ENCODE measurements around the gene PCK2. TPM values are rescaled to one million over a fixed set of nuclear protein-coding genes. Genes with fewer than 3 reads are reported as not detected.

PCK2 gene
- polyA plus RNA-seq, 1 donor from 2014 or later, result 1.2 TPM

DNA sequence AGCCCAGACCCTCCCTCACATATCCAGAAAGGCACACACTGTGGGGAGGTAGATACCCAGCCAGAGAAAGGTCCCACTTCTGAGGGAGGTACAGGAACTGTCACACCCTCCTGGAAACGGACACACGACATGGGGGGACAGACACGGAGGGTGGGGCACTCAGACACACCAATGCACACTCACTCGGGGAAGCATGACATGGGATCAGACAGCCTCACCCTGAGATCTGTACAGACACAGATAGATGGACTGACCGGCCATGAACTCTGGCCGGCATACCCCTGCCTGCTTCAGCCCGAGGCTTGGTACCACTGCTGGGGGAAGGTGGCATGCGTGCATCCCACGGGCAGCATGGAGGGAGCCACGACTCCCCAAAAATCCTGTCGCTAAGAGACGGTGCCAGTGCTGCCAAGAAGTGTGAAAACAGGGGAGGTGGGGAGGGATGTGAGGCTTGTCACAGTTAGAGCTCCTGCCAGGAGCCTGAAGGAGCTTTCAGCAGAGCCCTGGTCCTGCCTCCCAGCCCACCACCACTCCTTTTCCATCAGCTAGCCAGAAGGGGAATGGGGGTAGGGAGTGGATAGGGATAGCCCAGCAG lies 22.2 kb upstream of the PCK2 start:
- Histone ChIP-seq H4K20me1 (ENCODE audit: insufficient read depth) (no peaks in the 10 kb centered on the region), H3K9ac (ENCODE audit: low read length) (no peak overlapping the region), H3K27me3 (ENCODE audit: insufficient read depth, low read depth, low read length) (no peaks in the 10 kb centered on the region), H3F3A (ENCODE audit: insufficient read depth, low read length, poor library complexity, severe bottlenecking) (no peaks in the 10 kb centered on the region), H3K79me2 (replicated peaks; ENCODE audit: insufficient read depth, low read length) (no peaks in the 10 kb centered on the region), H3K27ac (ENCODE audit: low read length) (no peak overlapping the region), H2AFZ (ENCODE audit: low read depth, low read length) (no peak overlapping the region), H3K4me2 (ENCODE audit: low read length) (no peak overlapping the region), H3K36me3 (ENCODE audit: insufficient read depth, low read length) (no peaks in the 10 kb centered on the region), H3K9me3 (ENCODE audit: low read length) (no peaks in the 10 kb centered on the region), H3K9me2 (ENCODE audit: insufficient read depth, low read length) (no peaks in the 10 kb centered on the region), H3K4me3 (ENCODE audit: low read length) (no peak overlapping the region)
- no peak for TF ChIP-seq EZH2 (IDR thresholded peaks at IDR 0.05; ENCODE audit: borderline replicate concordance, insufficient read depth, low read length, poor library complexity, severe bottlenecking)
- TF ChIP-seq SMC3 (conservative IDR thresholded peaks at IDR 0.05; ENCODE audit: poor library complexity), result no peak
- TF ChIP-seq POLR2AphosphoS5 (IDR thresholded peaks at IDR 0.05), result no peak
- TF ChIP-seq REST (IDR thresholded peaks at IDR 0.05; ENCODE audit: borderline replicate concordance), result no peak

DNA sequence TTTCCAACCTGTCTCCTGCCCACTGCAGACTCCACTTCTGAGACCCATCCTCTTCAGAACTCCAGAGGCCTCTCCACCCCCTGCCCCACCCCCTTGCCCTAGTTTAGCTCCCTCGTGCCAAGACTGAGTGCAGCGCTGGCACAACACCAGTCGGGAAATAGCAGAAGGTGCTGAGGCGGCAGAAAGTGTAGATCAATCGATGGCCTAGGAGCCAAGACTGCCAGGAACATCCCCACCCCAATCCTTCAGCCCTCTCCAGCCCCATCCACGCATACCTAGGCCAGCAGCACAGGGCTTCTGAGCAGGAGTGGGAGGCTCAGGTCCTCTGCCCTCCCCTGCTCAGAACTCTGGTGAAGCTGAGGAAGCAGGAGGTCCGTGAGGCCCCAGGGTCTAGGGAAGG lies 21.7 kb upstream of the PCK2 start:
- Histone ChIP-seq H3K4me3 (ENCODE audit: low read length) (no peak overlapping the region), H3K27ac (ENCODE audit: low read length) (no peak overlapping the region), H3K9me3 (ENCODE audit: low read length) (no peaks in the 10 kb centered on the region)

More for the DNA sequence above, 21.7 kb upstream of the PCK2 start:
- H3K27me3 ChIP-seq (ENCODE audit: insufficient read depth, low read depth, low read length), result no peaks in the 10 kb centered on the region
- H3K9me2 ChIP-seq (ENCODE audit: insufficient read depth, low read length), result no peaks in the 10 kb centered on the region
- no peaks in the 10 kb centered on the region for H3K79me2 ChIP-seq (replicated peaks; ENCODE audit: insufficient read depth, low read length)
- H3K4me2 ChIP-seq (ENCODE audit: low read length), result no peak overlapping the region
- TF ChIP-seq REST (IDR thresholded peaks at IDR 0.05; ENCODE audit: borderline replicate concordance) (no peak), RAD21 (conservative IDR thresholded peaks at IDR 0.05) (no peak), POLR2AphosphoS5 (IDR thresholded peaks at IDR 0.05) (no peak), MXI1 (conservative IDR thresholded peaks at IDR 0.05; ENCODE audit: poor library complexity, severe bottlenecking) (no peak), TAF1 (IDR thresholded peaks at IDR 0.05; ENCODE audit: low read depth) (no peak), EZH2 (IDR thresholded peaks at IDR 0.05; ENCODE audit: borderline replicate concordance, insufficient read depth, low read length, poor library complexity, severe bottlenecking) (no peak), SMC3 (conservative IDR thresholded peaks at IDR 0.05; ENCODE audit: poor library complexity) (no peak), EP300 (conservative IDR thresholded peaks at IDR 0.05; ENCODE audit: poor library complexity, severe bottlenecking) (no peak)
- TF ChIP-seq, protein P1, sequence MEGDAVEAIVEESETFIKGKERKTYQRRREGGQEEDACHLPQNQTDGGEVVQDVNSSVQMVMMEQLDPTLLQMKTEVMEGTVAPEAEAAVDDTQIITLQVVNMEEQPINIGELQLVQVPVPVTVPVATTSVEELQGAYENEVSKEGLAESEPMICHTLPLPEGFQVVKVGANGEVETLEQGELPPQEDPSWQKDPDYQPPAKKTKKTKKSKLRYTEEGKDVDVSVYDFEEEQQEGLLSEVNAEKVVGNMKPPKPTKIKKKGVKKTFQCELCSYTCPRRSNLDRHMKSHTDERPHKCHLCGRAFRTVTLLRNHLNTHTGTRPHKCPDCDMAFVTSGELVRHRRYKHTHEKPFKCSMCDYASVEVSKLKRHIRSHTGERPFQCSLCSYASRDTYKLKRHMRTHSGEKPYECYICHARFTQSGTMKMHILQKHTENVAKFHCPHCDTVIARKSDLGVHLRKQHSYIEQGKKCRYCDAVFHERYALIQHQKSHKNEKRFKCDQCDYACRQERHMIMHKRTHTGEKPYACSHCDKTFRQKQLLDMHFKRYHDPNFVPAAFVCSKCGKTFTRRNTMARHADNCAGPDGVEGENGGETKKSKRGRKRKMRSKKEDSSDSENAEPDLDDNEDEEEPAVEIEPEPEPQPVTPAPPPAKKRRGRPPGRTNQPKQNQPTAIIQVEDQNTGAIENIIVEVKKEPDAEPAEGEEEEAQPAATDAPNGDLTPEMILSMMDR (IDR thresholded peaks at IDR 0.05; ENCODE audit: poor library complexity, severe bottlenecking), result no peak
- H4K20me1 ChIP-seq (ENCODE audit: insufficient read depth), result no peaks in the 10 kb centered on the region
- no peaks in the 10 kb centered on the region for H3K36me3 ChIP-seq (ENCODE audit: insufficient read depth, low read length)
- no peak overlapping the region for H2AFZ ChIP-seq (ENCODE audit: low read depth, low read length)
- H3F3A ChIP-seq (ENCODE audit: insufficient read depth, low read length, poor library complexity, severe bottlenecking), result no peaks in the 10 kb centered on the region
- no peak overlapping the region for H3K9ac ChIP-seq (ENCODE audit: low read length)

Measured in neural cell (in vitro differentiated cells).